Right lobe of liver (tissue), 6 donors: ENCODE data around the gene ADAT1. TPM values are rescaled to one million over a fixed set of nuclear protein-coding genes. Genes with fewer than 3 reads are reported as not detected.
A peak's percentile ranks its signal among the peaks of the same experiment; 100 is the strongest.

Experiments used
- ATAC-seq, 4 donors: fragments of 200-7000 bp; cut with Tn5 transposase; one replicate each; pipeline ENCODE4 v1.9.1; 2020; ENCODE audit warnings: mild to moderate bottlenecking in 4 of 4, moderate library complexity in 4 of 4
- DNase-seq, 3 donors: peaks; one replicate each; pipeline ENCODE4 v3.0.0-alpha.2; 2020
- H3K27ac ChIP-seq, 3 donors: fragments of 200-600 bp; one replicate each; pipeline ENCODE4 v1.8.0; 2022
- H3K27me3 ChIP-seq, 2 donors: fragments of 200-600 bp; one replicate each; pipeline ENCODE4 v1.8.0; 2022
- H3K36me3 ChIP-seq, 4 donors: fragments of 200-600 bp; sonication (generic) in 1 of 4; one replicate each; pipeline versions ENCODE4 v1.5.1 to v1.8.0; 2017 to 2022; ENCODE audit warnings: control low read depth in 1 of 4
- H3K4me1 ChIP-seq, 4 donors: fragments of 200-600 bp; sonication (generic) in 1 of 4; one replicate each; pipeline versions ENCODE4 v1.5.1 to v1.8.0; 2017 to 2022; ENCODE audit warnings: control low read depth in 1 of 4
- H3K4me3 ChIP-seq, 3 donors: fragments of 200-600 bp; one replicate each; pipeline ENCODE4 v1.8.0; 2022
- H3K9me3 ChIP-seq, 4 donors: fragments of 200-600 bp; sonication (generic) in 1 of 4; one replicate each; pipeline versions ENCODE4 v1.5.1 to v1.8.0; 2017 to 2022; ENCODE audit warnings: control low read depth in 1 of 4
- POLR2A ChIP-seq: fragments of 450-650 bp; IDR thresholded peaks from one replicate; pipeline ENCODE4 v1.6.1; 2017; ENCODE audit warnings: antibody characterized with exemption, mild to moderate bottlenecking
- WGBS: methylation state at CpG from one replicate; pipeline ENCODE4 v1.1.6; 2018; ENCODE audit warnings: low coverage, low lambda C conversion rate; ENCODE audit not compliant: insufficient coverage; ENCODE audit errors: missing lambda C conversion rate; 5-methylcytosine and 5-hydroxymethylcytosine counted together
- intact Hi-C, 2 donors: fragments of 100-400 bp; cut with DNase I; formaldehyde crosslinking; loops; one replicate each; pipeline versions ENCODE4 v1.11.2 to v1.14.1; 2022
- total RNA-seq, 6 experiments: library from RNA; depleted of rRNA in 2 of 6; stranded (reverse); fragments of >200 nt in 2 of 6; fragmentation: NEBNext Ultra II Directional in 3 of 6; extraction: Animal tissue kit (Norgen Biotek cat#: 25700) in 3 of 6; gene quantifications; one replicate each; pipeline versions ENCODE4 v1.1.0 to v1.2.4, GENCODE V29; 2016 to 2023
- TF ChIP-seq, protein P1 (sequence below), 4 donors: fragments of 200-600 bp in 3 of 4; fragments of 450-650 bp in 1 of 4; IDR thresholded peaks; one replicate each; pipeline versions ENCODE4 v1.5.1 to v1.8.0; 2016 to 2022; ENCODE audit warnings: antibody characterized with exemption in 4 of 4, mild to moderate bottlenecking in 2 of 4
- donor health status: DM: no; HTN: yes; CAD: no.
- donor health status: DM: no; HTN: no; CAD: no.
- donor health status: DM: no; HTN: no; CAD: no.
- donor health status: DM: no; HTN: yes; CAD: no.
- donor health status: DM: no; HTN: yes; CAD: no.

ADAT1 gene
- total RNA-seq, 6 experiments from 2014 or later: 17.7 to 29.7 (median 20.7) TPM

DNA sequence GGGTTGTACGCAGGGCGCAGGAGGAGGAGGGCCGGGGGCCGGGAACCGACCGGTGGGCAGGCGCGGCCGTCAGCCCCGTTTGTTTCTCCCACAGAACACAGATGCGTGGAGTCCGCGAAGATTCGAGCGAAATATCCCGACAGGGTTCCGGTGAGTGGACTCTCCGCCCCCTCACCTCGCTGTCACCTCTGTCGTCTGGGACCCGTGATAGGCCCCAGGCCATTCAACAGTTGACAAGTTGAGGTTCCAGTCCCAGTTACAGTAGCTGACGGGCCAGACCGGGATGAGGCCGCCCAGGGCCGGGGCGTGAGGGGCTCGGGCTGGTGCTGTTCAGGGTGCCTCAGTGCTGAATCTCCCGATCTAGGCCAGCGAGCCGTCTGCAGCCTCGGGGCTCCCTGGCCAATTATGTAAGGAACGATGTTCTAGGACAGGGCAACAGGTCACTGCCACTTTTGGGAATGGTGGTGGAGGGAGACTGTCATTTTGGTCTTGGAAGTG, 56.3 kb downstream of the ADAT1 start:
- H3K27ac ChIP-seq: peak overlapping the region; percentile 64 to 83 (median 69)
- H3K4me1 ChIP-seq: peaks cover 0 to 17% (median 0%) of the 10 kb centered on the region in 4 donors
- H3K36me3 ChIP-seq: peaks cover 0 to 37% (median 7%) of the 10 kb centered on the region in 4 donors
- no peak for DNase-seq
- intact Hi-C loops: no loop called here
- peak overlapping the region; percentile 90 to 100 (median 99) for H3K4me3 ChIP-seq
- H3K9me3 ChIP-seq: no peaks in the 10 kb centered on the region
- TF ChIP-seq, protein P1, sequence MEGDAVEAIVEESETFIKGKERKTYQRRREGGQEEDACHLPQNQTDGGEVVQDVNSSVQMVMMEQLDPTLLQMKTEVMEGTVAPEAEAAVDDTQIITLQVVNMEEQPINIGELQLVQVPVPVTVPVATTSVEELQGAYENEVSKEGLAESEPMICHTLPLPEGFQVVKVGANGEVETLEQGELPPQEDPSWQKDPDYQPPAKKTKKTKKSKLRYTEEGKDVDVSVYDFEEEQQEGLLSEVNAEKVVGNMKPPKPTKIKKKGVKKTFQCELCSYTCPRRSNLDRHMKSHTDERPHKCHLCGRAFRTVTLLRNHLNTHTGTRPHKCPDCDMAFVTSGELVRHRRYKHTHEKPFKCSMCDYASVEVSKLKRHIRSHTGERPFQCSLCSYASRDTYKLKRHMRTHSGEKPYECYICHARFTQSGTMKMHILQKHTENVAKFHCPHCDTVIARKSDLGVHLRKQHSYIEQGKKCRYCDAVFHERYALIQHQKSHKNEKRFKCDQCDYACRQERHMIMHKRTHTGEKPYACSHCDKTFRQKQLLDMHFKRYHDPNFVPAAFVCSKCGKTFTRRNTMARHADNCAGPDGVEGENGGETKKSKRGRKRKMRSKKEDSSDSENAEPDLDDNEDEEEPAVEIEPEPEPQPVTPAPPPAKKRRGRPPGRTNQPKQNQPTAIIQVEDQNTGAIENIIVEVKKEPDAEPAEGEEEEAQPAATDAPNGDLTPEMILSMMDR (IDR thresholded peaks at IDR 0.05): no peak
- no peak for TF ChIP-seq POLR2A
- no peaks in the 10 kb centered on the region for H3K27me3 ChIP-seq
- ATAC-seq: peak; percentile 3 to 34 (median 17)
- WGBS: 0% methylated on average over 5 of the region's 32 CpGs

DNA sequence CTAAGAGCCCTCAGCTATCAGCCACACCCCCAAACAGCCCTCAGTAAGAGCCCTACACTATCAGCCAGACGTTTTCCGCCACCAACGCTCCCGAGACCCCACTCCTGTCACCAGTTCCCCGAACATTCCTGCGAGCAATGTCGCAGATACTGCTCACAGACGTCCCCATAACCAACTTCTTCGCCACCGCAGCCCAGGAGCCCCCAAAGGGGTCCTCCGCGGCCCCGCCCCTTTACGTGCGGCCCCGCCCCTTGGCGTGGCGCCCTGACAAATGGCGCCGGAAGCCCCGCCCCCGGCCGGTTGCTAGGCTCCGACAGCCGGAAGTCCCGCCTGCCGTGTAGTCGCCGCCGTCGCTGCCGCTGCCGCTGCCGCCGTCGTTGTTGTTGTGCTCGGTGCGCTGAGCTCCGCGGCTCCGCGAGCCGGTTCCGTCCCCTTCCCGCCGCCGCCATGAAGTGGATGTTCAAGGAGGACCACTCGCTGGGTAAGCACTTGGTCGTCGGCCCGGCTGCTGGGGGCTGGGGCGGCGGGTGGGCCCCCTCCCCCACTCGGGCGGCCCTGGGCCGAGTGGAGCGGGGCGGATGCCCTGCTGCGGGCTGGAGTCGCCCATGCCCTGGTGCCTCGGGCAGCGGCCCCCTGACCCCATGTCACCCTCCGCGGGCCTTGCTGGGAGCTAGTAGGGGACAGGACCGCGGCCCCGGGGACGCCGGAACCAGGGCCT, 56.9 kb downstream of the ADAT1 start, which contains the start of gene GABARAPL2:
GABARAPL2 (plus strand) TSS at position 340 of the 718 bp plus-strand sequence; CDS start at position 448, 108 bp downstream.
- peak; percentile 62 for TF ChIP-seq POLR2A
- TF ChIP-seq, protein P1 (IDR thresholded peaks at IDR 0.05): no peak
- peak within 1 kb of the TSS; percentile 90 to 100 (median 99) for H3K4me3 ChIP-seq
- peaks cover 0 to 17% (median 0%) of the 10 kb centered on the region in 4 donors for H3K4me1 ChIP-seq
- intact Hi-C loops: no loop called here
- WGBS: under 1% methylated on average over 29 of the region's 69 CpGs
- no peaks in the 10 kb centered on the region for H3K9me3 ChIP-seq
- peak; percentile 87 to 89 (median 89) for DNase-seq
- peaks cover 0 to 32% (median 6%) of the 10 kb centered on the region in 4 donors for H3K36me3 ChIP-seq
- H3K27ac ChIP-seq: peak within 1 kb of the TSS; percentile 64 to 83 (median 69)
- ATAC-seq: peak; percentile 89 to 96 (median 94)
- no peaks in the 10 kb centered on the region for H3K27me3 ChIP-seq

DNA sequence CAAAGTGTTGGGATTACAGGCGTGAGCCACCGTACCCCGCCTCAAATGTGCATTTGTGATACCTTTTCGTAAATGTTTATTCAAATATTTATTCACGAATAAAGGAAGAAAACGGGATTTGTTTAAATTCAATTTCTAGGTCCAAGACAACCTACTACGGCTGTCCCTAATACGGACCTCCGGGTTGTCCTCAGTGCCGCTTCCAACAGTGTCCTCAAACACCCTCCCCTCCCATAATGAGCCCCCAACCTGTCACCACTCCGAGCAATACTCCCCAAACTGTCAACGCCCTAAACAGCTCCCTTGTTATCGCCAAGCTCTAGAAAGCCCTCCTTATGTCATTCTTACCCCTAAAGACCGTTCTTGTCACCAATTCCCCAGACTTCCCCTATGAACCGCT, 57.4 kb downstream of the ADAT1 start:
- intact Hi-C loops: no loop called here

DNA sequence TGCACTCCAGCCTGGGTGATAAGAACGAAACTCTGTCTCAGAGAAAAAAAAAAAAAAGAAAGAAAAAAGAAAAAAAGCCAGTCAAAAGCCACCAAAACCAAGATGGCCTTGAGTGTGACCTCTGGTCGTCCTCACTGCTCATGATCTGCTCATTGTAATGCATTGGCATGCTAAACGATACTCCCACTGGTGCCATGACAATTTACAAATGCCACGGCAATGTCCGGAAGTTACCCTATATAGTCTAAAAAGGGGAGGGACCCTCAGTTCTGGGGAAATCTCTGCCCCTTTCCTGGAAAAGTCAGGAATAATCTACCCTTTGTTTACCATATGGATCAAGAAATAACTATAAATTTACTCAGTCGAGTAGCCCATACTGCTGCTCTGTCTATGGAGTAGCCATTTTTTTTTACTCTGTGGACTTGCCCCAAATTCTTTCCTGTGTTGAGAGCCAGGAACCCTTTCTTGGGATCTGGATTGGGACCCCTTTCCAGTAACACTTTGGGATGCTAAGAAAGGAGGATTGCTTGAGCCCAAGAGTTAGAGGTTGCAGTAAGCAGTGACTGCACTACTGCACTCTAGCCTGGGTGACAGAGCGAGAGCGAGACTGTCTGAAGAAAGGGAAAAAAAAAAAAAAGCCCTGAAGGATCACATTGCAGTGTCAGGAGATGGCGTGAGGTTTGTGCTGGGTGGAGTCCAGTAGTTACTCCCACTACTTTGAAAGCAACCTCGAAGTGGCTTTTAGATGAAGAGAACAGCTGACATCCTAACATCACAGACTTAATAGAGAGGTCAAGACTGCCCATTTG, 63.3 kb downstream of the ADAT1 start:
- TF ChIP-seq POLR2A: no peak
- TF ChIP-seq, protein P1 (IDR thresholded peaks at IDR 0.05): no peak
- no peak for ATAC-seq
- peaks cover 0 to 5% (median 0%) of the 10 kb centered on the region in 4 donors for H3K4me1 ChIP-seq
- no peak overlapping the region for H3K27ac ChIP-seq
- H3K27me3 ChIP-seq: no peaks in the 10 kb centered on the region
- H3K4me3 ChIP-seq: no peak overlapping the region
- no peaks in the 10 kb centered on the region for H3K9me3 ChIP-seq
- WGBS: 33% methylated on average over 7 of the region's 10 CpGs
- H3K36me3 ChIP-seq: no peaks in the 10 kb centered on the region
- DNase-seq: no peak
- intact Hi-C loops: no loop called here

More for the DNA sequence above, 57.4 kb downstream of the ADAT1 start:
- Histone ChIP-seq H3K9me3 (no peaks in the 10 kb centered on the region), H3K4me3 (peak overlapping the region; percentile 90 to 100 (median 99)), H3K36me3 (peaks cover 0 to 27% (median 4%) of the 10 kb centered on the region in 4 donors), H3K4me1 (peaks cover 0 to 17% (median 0%) of the 10 kb centered on the region in 4 donors), H3K27me3 (no peaks in the 10 kb centered on the region), H3K27ac (peak overlapping the region; percentile 30 to 83 (median 69))
- no peak for DNase-seq
- TF ChIP-seq POLR2A: no peak
- 7% methylated on average over 13 of the region's 15 CpGs for WGBS
- ATAC-seq: peak in 1 of 4 donors; percentile 4
